Measurements from ENCODE around the gene ETFA.

The ETFA gene

DNA sequence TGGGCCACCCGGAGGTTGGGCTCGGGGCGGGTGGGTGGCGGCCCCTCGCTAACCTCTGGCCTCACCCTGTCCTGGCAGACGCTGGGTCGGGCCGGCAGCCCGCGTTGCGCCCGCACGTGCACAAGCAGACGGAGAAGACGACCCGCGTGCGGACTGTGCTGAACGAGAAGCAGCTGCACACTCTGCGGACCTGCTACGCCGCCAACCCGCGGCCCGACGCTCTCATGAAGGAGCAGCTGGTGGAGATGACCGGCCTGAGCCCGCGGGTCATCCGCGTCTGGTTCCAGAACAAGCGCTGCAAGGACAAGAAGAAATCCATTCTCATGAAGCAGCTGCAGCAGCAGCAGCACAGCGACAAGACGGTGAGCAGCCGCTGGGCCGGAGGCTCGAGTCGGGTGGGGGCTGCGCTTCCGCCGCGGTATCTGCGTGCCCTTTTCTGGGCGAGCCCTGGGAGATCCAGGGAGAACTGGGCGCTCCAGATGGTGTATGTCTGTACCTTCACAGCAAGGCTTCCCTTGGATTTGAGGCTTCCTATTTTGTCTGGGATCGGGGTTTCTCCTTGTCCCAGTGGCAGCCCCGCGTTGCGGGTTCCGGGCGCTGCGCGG is 29.0 kb upstream of the ETFA start:
- DNase-seq (ENCODE audit: low spot score) = no peak

DNA sequence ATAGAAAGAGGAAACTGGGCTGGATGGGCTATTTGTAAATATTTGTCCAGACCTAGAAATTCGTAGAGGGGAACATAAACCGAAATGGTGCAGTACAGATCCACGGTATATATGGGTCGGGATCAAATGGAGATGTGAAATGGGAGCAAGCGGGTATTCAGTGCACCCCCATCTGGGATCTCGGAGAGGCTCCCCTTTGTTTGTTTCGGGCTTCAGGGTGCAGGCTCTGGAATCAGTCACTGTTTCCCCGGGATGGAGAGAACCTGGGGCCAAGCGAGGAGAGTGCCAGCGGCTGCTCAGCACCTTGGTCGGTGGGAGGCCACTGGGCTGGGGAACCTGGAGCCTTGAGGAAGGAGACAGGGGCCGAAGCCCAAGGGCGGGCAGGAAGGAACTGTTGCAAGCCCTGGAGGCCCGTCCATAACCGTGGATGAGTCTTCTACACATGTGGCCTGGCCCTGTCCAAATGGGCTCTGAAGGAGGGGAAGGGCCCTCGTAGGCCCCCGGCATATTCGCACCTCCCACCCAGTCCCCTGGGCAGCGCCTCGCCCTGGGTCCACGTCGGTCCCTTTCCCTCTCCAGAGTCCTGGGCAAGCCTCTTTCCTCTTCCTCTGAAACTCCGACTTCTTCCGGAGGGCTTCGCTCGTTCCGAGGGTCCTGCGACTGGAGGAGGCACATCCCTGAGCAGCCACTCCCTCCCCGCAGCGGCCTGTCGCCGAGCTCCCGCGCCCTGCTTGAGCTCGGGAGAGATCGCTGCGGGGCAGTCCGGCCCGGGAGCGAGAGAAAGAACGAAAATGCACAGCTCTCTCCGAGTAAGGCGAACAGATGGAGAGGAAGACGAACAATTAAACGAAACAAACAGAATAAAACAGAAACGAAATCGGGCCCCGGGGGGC is 28.3 kb upstream of the ETFA start:
- DNase-seq (ENCODE audit: low spot score) = no peak

DNA sequence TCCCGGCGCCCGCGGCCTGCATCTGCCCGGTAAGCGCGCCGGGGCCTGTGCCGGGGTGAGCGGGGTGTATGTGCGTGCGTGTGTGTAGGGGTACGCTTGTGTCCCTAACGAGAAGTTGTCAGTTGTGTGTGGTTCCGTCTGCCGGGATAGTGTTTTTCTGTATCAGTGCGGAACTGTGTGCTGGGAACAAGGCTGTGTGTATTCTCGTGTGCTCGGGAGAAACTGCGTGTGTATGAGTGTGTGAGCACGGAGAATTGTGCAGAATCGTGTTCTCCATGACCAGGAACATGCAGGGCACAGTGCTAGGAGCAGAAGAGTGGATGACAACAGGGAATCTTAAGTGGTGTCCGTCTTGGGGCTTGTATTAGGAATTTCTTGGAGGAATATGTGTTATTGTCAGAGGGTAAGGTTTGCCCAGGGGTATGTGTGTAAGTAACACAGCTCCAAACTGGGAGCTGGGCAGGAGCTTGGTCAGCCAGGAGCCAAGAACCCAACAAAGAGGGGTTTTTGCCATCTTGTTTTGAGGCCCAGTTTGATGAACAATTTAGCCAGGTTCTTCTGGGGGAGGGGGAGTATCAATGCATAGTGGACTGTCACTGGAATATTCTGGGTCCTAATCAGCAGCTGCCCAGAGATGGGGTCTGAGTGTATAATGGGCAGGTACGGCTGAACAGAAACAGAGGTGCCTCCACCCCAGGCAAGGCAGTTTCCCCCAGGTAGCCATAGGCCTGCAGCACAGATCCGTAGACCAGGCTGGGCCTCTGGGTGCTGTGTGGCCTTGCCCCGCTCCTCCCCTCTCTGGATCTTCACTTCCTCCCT is 27.4 kb upstream of the ETFA start:
- no peak for DNase-seq (ENCODE audit: low spot score)

DNA sequence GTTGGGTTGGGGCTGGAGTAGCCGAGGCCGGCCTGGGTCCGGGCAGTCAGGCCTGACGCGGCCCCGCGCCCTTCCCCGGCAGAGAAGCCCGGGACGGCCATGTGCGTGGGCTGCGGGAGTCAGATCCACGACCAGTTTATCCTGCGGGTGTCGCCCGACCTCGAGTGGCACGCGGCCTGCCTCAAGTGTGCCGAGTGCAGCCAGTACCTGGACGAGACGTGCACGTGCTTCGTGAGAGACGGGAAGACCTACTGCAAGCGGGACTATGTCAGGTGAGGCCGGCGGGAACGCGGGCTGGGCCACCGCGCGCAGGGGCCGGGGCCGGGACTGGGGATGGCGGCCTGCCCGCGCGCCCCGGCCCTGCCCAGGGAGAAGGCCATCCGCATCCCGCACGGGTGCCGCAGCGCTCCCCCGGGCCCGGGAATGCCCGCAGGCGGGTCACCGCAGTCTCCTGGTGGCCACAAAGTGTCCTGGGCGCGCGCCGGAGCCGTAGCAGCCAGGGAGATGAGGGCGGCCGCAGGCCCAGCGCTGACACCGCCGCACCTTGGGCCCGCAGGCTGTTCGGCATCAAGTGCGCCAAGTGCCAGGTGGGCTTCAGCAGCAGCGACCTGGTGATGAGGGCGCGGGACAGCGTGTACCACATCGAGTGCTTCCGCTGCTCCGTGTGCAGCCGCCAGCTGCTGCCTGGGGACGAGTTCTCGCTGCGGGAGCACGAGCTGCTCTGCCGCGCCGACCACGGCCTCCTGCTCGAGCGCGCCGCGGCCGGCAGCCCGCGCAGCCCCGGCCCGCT is 26.6 kb upstream of the ETFA start:
- DNase-seq (ENCODE audit: low spot score) = peak; percentile 58

DNA sequence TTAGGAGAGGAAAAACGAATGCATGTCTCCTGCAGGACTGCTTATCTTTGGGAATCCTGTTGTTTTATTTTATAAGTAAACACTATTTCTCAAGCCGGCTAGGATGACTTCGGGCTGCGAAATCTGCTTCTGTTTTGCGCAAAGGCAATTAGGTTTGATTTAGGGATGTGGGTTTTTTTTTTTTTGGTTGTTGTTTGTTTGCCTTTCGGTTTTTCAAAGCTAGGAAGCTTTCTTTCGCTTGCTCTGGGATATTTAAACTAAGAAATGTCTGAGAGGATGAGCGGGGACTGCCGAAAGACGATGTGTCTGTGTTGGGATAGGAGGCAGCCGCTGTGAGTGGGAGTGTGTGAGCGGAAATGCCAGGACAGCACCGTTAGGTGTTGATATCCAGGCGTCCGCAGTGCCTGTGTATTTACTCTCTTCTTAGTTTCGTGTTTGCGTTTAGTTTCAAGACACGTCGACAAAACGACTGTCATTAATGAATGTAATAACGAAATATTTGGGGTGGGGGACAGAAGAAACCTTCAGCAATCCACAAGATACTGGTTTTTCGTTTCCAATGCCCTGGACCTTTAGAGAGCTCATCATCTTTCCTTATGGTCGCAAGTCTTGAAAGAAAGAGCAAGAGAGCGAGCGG is 25.9 kb upstream of the ETFA start:
- peak; percentile 80 for DNase-seq (ENCODE audit: low spot score)

DNA sequence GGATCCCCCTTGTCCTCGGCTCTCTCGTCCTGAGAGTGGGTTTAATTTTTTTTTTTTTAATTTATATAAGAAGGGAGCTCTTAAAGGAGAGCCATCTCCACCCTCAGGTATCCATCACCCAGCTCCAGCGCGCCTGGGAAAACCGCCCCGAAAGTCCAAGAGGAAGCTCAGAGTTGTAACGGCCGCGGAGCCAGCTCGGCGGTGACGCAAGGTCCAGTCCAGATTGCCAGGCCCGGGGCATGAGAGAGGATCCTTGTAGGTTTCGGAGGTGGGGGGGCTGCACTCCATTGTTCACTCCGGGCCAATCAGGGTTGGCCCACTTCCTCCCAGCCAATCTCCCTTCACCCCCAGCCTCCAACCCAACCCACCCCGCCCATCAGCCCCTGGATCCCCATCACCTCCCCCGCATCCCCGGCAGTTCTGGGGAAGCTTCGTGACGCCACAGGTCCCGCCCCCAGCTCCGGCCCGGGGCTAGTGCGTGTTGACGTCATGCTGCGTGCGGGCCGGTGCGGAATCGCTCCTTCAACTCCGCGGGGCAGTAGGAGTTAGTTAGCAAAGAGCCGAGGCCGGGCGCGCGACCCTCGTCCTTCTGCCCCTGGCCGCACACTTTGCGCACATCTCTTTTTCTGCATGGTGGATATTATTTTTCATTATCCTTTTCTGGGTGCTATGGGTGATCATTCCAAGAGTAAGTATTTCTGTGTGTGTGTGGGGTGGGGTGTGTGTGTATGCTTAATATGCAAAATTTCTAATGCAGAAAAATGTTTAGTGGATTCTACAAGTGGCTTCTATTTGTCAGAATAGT is 25.2 kb upstream of the ETFA start, which contains the start of gene ISL2:
Gene ISL2 (plus strand): TSS at position 520 of the 805 bp plus-strand sequence. CDS start 111 bp downstream, at position 631.
- peak; percentile 98 for DNase-seq (ENCODE audit: low spot score)

DNA sequence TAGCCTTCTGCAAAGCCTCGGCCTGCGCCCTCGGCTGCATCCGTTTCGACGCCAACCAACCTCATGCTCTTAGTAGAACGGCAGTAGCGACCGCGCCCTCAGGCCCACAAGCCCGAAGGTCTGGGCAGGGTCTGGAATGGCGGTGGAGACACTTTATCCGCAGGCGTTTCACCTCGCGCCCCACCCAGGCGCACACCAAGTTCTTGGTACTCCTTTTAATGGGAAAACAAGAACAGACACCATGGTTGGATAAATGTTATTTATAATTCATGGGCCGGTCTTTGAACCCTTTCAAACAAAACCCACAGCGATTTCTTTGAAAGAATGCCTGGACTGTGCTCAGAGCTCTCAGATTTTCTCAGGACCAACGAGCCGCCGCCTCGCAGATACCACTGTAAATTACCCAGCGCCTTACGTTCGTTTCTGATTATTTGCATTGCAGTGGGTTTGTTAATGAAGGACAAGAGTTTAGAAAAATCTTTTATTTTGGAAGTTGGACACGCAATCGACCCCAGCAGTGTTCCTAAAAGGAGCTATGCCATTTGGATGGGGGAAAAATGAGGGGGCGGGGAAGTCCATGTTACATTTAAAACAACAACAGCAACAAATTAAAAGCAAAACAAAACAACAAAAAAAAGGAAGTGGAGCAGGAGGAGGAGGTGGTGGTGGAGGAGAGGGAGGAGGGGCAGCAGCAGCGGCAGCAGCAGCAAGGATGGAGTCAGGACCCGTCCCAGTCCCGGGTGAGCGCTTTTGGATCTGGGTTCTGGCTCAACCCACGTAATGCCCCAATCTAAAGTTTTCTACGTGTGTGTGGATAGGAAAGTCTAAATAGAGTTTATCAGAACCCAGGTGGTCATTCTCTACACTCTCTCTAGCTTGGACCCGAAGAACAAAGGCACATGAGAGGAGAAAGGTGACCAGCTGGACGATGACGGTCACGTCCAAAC is 24.3 kb upstream of the ETFA start:
- peak; percentile 85 for DNase-seq (ENCODE audit: low spot score)

DNA sequence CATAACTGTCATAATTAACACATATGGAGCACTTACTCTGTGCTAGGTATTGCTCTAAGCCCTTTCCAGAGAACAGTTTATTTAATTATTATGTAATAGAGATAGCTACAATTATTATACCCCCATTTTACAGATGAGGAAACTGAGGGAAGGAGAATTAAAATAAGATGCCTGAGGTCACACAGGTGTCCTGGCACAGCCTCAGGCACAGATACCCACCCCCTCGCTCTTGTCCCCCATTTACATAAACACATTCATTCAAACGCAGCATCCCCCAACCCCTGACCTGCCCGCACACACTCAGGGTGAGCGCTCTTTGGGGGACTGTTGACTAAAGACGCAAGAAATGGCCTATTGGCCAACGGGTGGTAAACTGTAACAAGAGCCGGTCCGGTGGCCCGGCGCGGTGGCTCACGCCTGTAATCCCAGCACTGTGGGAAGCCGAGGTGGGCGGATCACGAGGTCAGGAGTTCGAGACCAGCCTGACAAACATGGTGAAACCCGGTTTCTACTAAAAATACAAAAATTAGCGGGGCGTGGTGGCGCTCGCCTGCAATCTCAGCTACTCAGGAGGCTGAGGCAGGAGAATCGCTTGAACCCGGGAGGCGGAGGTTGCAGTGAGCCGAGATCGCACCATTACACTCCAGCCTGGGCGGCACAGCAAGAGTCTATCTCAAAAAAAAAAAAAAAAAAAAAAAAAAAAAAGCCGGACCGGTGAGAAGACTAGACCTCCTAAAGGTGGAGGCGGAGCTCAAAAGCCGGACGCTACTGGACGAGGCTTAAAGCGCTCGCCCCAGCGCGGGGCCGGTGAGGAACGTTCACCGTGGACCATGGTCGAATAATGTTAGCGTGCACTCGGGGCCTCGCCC is 23.4 kb upstream of the ETFA start:
- no peak for DNase-seq (ENCODE audit: low spot score)

DNA sequence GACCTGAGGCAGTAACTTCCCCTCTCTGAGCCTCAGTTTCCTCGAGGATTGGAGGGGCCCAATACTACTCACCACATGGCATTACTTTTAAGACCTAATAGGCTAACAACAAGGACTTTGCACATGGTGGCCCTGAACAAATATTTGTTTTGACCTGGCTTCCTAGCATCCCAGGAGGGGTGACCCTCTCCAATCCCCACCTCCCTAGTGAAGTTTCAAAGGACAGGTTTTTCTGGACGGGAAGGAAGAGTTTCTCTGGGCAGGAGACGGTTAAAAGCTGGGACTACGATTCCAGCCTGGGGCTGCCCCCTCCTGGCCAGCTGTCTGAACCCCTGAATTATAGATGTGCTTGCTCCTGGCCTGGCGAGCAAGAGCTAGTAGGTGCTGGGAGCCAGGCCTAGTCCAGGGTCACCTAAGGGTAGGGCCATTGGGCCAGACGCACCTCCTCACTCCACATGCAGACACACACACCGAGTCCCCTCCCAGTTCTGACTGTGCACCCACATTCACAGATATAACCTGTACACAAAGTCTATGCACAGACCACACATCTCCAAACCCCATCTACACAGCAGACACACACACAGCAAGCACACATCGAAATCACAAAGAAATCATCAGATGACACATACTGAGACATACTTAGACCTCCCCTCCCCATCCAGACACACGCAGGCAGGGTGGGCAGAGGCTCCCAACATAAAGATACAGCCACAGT is 22.6 kb upstream of the ETFA start:
- DNase-seq (ENCODE audit: low spot score) = peak; percentile 29

DNA sequence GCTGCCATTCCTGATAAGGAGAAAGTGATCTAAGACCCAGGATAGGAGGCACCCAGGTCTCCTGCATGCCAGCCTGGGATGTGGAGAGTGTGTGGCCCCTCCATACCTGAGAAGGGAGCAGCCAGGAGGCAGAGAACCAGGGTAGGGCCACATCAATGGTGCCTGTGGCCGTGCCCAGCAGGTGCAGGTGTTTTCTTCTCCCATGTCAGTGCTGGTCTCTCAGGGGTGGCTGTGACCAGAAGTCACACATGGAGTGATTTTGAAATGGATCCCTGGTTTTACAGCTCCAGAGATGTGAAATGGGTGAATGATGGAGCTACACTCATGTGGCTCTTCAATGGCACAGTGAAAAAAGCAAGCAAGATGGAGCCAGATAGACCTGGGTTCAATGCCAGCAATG is 22.0 kb upstream of the ETFA start:
- no peak for DNase-seq (ENCODE audit: low spot score)

DNA sequence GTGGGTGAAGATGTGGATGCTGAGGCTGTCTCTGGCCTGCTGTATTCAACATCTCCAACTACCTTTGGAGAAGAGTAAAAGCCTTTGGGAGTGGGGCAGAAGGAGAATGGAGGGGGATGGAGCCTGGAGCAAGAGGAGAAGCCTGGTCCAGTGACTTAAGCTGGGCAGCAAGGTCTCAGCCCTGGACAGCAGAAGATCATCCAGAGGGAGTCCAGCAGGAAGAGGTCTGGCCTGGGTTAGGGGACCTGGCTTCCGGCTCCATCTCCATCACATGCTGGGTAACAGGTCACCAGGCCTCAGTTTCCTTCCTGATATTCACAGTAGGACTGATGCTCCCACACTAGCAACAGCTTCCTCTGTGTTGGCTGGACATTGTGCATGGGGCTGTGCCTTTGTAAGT is 21.5 kb upstream of the ETFA start:
- no peak for DNase-seq (ENCODE audit: low spot score)

DNA sequence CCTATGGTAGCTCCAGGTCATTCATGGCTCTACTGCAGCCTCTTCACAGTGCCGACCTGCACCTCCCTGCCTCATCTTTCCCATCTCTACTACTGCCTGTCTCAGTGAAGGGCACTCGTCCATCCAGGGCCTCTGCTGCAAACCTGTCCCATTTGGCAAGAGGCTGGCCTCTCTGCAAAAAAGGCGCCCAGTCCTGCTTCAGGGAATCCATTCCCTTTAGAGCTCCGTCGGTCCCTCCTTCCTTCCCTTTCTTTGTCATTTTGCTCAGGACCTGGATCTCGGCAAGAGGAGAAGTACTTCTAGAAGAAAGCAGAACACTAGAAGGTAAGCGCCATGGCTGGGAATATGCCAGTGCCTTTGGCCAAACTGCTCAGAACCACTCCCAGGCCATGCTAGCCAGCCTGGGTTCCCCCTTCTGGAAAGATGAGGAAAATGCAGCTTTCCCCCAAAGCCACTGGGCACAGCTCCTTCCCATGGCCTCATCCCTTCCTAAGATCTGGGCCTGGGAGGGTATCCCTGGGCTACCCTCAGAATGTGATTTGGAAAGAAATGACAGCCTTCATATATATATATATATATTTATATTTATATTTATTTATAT is 18.9 kb upstream of the ETFA start:
- peak; percentile 53 for DNase-seq (ENCODE audit: low spot score)

DNA sequence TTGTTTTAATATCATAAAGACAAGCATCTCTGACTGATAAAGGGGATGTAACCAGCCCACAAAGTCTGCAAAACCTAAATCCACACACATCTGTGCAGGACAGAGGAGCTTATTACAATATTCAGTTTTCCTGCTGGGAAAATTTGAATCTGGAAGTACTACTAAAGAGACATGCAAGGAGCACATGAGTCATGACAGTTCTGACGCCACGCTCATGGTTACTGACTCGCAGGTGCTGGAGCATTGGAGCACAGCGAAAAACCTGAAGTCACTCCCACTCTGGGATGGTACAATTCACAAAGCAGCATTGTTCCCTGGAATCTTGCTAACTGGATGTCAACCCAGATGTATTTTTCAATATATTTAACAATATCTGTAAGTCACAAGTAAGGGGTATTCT is 17.7 kb upstream of the ETFA start:
- DNase-seq (ENCODE audit: low spot score) = peak; percentile 36

DNA sequence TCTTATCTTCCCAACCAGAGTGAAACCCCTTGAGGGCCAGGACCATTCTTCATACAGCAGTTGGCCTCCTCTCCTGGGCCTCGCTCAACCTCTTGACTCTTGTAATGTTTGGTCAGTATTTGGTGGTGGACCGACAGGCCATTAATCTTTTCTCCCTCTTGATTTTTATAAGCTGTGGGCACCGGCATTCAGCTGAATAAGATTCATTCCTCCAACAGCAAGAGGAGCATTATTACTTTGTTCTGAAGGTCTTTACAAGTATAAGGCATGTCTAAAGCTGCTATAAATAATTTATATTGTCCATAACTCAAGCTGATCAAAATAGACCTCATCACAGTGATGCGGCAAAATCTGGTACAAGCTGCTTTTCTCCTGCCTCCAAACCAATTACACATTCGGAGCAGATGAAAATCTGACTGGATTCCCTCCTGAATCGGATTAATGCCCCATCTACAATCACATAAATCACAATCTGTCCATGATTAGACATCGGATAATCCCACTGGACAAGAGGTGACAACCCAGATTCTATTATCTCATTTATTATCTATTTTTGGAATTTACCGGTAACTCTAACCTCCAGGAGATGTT is 16.9 kb upstream of the ETFA start:
- no peak for DNase-seq (ENCODE audit: low spot score)

DNA sequence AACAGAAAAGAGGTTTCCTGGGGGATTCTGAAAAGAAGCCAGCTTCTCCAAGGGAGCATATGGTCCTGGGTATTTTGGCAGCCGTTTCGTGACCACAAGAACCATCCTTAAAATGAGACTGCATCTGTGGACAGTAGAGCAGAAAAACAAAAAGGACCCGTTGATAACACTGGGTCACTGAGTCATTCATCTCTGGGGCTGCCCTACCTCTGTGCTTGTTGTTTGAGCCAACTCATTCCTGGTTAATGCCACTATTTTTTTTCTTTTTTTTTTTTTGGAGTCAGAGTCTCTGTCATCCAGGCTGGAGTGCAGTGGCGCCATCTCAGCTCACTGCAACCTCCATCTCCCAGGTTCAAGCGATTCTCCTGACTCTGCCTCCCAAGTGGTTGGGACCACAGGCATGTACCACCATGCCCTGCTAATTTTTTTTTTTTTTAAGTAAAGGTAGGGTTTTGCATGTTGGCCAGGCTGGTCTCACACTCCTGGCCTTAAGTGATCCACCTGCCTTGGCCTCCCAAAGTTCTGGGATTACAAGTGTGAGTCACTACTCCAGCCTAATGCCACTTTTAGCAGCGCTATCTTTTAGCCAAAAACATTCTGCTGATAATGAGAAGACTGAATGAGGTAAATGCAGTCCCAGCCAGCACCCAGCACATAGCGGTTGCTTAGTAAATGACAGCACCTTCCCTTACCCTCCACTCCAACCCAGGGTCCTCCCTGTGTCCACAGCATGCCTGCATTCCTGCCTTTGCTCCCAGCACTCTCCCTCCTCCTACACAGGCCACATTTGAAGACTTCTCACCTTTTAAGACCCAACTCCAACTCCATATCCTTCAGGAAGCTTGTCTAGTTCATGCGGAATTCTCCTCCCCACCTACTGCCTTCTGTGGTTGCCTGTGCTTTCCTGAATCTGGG is 16.2 kb upstream of the ETFA start:
- no peak for DNase-seq (ENCODE audit: low spot score)

DNA sequence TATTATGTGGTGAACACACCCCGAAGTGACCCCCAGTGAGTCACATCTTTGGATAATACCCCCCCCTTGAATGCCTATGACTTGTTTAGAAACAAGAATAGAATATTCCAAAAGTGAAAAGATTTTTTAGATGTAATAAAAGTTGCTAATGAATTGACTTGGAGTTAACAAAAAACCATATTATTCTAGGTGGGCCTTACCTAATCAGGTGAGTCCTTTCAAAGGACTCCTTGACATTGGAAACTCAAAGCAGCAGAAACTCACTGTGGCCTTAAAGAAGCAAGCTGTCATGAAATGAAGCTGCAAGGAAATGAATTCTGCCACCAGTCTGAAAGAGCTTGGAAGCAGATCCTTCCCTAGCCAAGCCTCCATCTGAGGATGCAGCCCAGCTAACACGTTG is 14.4 kb upstream of the ETFA start:
- no peak for DNase-seq (ENCODE audit: low spot score)

Measured in SW480 (cell line).